HG02970 (cell line): Measurements from ENCODE around the gene BARHL1.
"Not testable (repeated sequence)": the region's sequence is repeated elsewhere in the genome, so short reads cannot be mapped to it uniquely, and the experiment has no call there.

Source experiments
- ATAC-seq: cut with Tn5 transposase; IDR thresholded peaks from one replicate; pipeline ENCODE4 v1.9.1; 2021; ENCODE audit warnings: mild to moderate bottlenecking, moderate library complexity, moderate number of reproducible peaks; ENCODE audit not compliant: unreplicated experiment, low FRiP score

Gene BARHL1

GRCh38 chr9:132555528-132555927 lies 26.9 kb upstream of the BARHL1 start:
- ATAC-seq: no peak

GRCh38 chr9:132556235-132556634 lies 26.2 kb upstream of the BARHL1 start:
- ATAC-seq: no peak

- no peak for ATAC-seq
These were observed 25.7 kb upstream of the BARHL1 start for GRCh38 chr9:132556714-132557113.

- no peak for ATAC-seq
These were observed 25.2 kb upstream of the BARHL1 start for GRCh38 chr9:132557159-132557558.

GRCh38 chr9:132559711-132560110 lies 22.7 kb upstream of the BARHL1 start:
- ATAC-seq: no peak

GRCh38 chr9:132560616-132561202 lies 21.7 kb upstream of the BARHL1 start:
- ATAC-seq: no peak

GRCh38 chr9:132562306-132562573 lies 20.2 kb upstream of the BARHL1 start:
- ATAC-seq: no peak

- ATAC-seq: no peak
These were observed 17.9 kb upstream of the BARHL1 start for GRCh38 chr9:132564526-132564925.

- ATAC-seq: not testable (repeated sequence)
These were observed 13.6 kb upstream of the BARHL1 start for GRCh38 chr9:132568787-132569186.

GRCh38 chr9:132571806-132572600 lies 10.4 kb upstream of the BARHL1 start:
- ATAC-seq: no peak

GRCh38 chr9:132572921-132573320 lies 9.5 kb upstream of the BARHL1 start:
- ATAC-seq: no peak

GRCh38 chr9:132575005-132575609 lies 7.3 kb upstream of the BARHL1 start:
- no peak for ATAC-seq

- ATAC-seq: no peak
These were observed 6.6 kb upstream of the BARHL1 start for GRCh38 chr9:132575811-132576210.

GRCh38 chr9:132577119-132577518 lies 5.3 kb upstream of the BARHL1 start:
- ATAC-seq: no peak

- ATAC-seq: no peak
These were observed 4.0 kb upstream of the BARHL1 start for GRCh38 chr9:132578367-132578932.

GRCh38 chr9:132579427-132579798 lies 3.0 kb upstream of the BARHL1 start:
- no peak for ATAC-seq

GRCh38 chr9:132582786-132583583 lies 579 bp downstream of the BARHL1 start:
- ATAC-seq: no peak

GRCh38 chr9:132583584-132584304 lies 1.3 kb downstream of the BARHL1 start:
- ATAC-seq: no peak

GRCh38 chr9:132584601-132585560 lies 2.5 kb downstream of the BARHL1 start:
- ATAC-seq: no peak
